Measurements from ENCODE around the gene DLD.
A peak's percentile ranks its signal among the peaks of the same experiment; 100 is the strongest.
"Not testable (repeated sequence)": the region's sequence is repeated elsewhere in the genome, so short reads cannot be mapped to it uniquely, and the experiment has no call there.

The DLD gene

GRCh38 chr7:107884066-107884818, 6.7 kb upstream of the DLD start:
- TF ChIP-seq EZH2 (IDR thresholded peaks at IDR 0.05; ENCODE audit: borderline replicate concordance, low read depth, low read length, severe bottlenecking): no peak
- TF ChIP-seq, protein P1, sequence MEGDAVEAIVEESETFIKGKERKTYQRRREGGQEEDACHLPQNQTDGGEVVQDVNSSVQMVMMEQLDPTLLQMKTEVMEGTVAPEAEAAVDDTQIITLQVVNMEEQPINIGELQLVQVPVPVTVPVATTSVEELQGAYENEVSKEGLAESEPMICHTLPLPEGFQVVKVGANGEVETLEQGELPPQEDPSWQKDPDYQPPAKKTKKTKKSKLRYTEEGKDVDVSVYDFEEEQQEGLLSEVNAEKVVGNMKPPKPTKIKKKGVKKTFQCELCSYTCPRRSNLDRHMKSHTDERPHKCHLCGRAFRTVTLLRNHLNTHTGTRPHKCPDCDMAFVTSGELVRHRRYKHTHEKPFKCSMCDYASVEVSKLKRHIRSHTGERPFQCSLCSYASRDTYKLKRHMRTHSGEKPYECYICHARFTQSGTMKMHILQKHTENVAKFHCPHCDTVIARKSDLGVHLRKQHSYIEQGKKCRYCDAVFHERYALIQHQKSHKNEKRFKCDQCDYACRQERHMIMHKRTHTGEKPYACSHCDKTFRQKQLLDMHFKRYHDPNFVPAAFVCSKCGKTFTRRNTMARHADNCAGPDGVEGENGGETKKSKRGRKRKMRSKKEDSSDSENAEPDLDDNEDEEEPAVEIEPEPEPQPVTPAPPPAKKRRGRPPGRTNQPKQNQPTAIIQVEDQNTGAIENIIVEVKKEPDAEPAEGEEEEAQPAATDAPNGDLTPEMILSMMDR (IDR thresholded peaks at IDR 0.05; ENCODE audit: borderline replicate concordance, extremely low read depth, low read length, poor library complexity, severe bottlenecking): no peak
- Histone ChIP-seq H3K4me1 (ENCODE audit: insufficient read depth, low read length) (peaks cover under 1% of the 10 kb centered on the region; the same call in 1 of the 2 replicates), H3K4me3 (ENCODE audit: low read depth in 1 of 2, low read length in 2 of 2) (no peak overlapping the region)

GRCh38 chr7:107887827-107888226, 3.2 kb upstream of the DLD start:
- not testable (repeated sequence) for H3K9me3 ChIP-seq (ENCODE audit: insufficient read depth, low read length, severe bottlenecking); H3K4me2 ChIP-seq (ENCODE audit: insufficient read depth, low read length); H3K27ac ChIP-seq (ENCODE audit: low read length); H3K4me3 ChIP-seq (ENCODE audit: low read depth in 1 of 2, low read length in 2 of 2); H3K27me3 ChIP-seq (ENCODE audit: insufficient read depth, low read length, poor library complexity); ATAC-seq (ENCODE audit: insufficient read depth, low read depth); DNase-seq; H3K9ac ChIP-seq (ENCODE audit: low read depth, low read length); H2AFZ ChIP-seq (ENCODE audit: low read depth, low read length); H3K36me3 ChIP-seq (ENCODE audit: insufficient read depth, low read length); H4K20me1 ChIP-seq (ENCODE audit: insufficient read depth, low read length)
- Histone ChIP-seq H3K4me1 (ENCODE audit: insufficient read depth, low read length) (peaks cover 24% of the 10 kb centered on the region), H3K79me2 (ENCODE audit: insufficient read depth, low read length) (peaks cover 19% of the 10 kb centered on the region)

More at GRCh38 chr7:107884066-107884818, 6.7 kb upstream of the DLD start:
- Histone ChIP-seq H4K20me1 (ENCODE audit: insufficient read depth, low read length) (no peaks in the 10 kb centered on the region), H3K9ac (ENCODE audit: low read depth, low read length) (no peak overlapping the region), H3K4me2 (ENCODE audit: insufficient read depth, low read length) (no peak overlapping the region), H3K36me3 (ENCODE audit: insufficient read depth, low read length) (no peaks in the 10 kb centered on the region), H3K27me3 (ENCODE audit: insufficient read depth, low read length, poor library complexity) (no peaks in the 10 kb centered on the region), H3K79me2 (ENCODE audit: insufficient read depth, low read length) (no peaks in the 10 kb centered on the region), H3K27ac (ENCODE audit: low read length) (no peak overlapping the region), H3K9me3 (ENCODE audit: insufficient read depth, low read length, severe bottlenecking) (no peaks in the 10 kb centered on the region), H2AFZ (ENCODE audit: low read depth, low read length) (no peak overlapping the region)
- no peak for ATAC-seq (ENCODE audit: insufficient read depth, low read depth)
- no peak for DNase-seq

DNA sequence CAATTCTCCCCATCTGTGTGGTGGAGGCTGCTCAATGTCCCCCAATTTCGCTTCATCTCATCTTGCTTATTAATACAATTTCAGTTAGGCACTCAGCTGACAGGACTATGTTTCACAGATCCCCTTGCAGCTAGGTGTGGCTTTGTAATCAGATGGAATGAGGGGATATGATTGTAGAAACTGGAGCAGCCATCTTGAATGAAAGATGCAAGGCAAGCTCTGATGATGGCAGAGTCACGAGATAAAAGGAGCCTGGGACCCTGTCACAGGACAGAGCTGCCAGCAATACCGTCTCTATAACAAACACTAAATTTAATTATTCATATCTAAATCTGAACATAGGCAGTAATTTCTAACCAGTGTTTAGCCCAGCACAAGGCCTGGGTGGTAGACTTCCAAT, 991 bp upstream of the DLD start:
- TF ChIP-seq, protein P1 (IDR thresholded peaks at IDR 0.05; ENCODE audit: borderline replicate concordance, extremely low read depth, low read length, poor library complexity, severe bottlenecking): no peak
- no peak for TF ChIP-seq EZH2 (IDR thresholded peaks at IDR 0.05; ENCODE audit: borderline replicate concordance, low read depth, low read length, severe bottlenecking)
- peak overlapping the region in 1 of 2 experiments; percentile 90; a peak in 1 of 4 replicates for H3K4me3 ChIP-seq (ENCODE audit: low read depth in 1 of 2, low read length in 2 of 2)

DNA sequence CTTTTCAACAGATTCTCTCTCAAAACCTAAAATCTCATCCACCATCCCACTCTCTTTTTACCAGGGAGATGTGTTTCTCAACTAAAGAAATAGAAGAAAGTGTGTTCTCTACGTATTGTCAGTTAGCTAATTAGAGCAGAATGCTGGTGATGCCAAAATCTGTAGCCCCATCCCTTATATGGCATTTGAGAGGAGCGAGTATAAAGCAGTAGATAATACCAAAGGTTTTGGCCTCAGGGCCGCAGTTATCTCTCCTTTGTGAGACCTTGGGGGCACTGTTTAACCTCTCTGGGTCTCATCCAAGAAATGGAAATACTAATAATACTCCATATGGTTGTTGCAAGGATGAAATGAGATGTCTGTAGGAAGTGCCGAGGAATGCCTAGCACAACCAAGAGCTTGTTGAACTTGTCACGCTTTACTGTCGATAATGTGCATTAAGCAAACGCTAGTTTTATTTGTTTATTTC, 456 bp upstream of the DLD start:
- H3K4me3 ChIP-seq (ENCODE audit: low read depth in 1 of 2, low read length in 2 of 2): peak overlapping the region; percentile 90 to 94; a peak in 3 of 4 replicates
- peaks cover 46% of the 10 kb centered on the region for H3K79me2 ChIP-seq (ENCODE audit: insufficient read depth, low read length)
- peaks cover 41% of the 10 kb centered on the region for H3K4me1 ChIP-seq (ENCODE audit: insufficient read depth, low read length)
- peak overlapping the region; percentile 64 for H3K4me2 ChIP-seq (ENCODE audit: insufficient read depth, low read length)
- peaks cover 25% of the 10 kb centered on the region for H3K36me3 ChIP-seq (ENCODE audit: insufficient read depth, low read length)
- peak overlapping the region; percentile 66 for H3K27ac ChIP-seq (ENCODE audit: low read length)
- TF ChIP-seq EZH2 (IDR thresholded peaks at IDR 0.05; ENCODE audit: borderline replicate concordance, low read depth, low read length, severe bottlenecking): no peak
- TF ChIP-seq, protein P1 (IDR thresholded peaks at IDR 0.05; ENCODE audit: borderline replicate concordance, extremely low read depth, low read length, poor library complexity, severe bottlenecking): no peak
- H3K9ac ChIP-seq (ENCODE audit: low read depth, low read length): peak overlapping the region; percentile 86
- peak; percentile 3; the same call in 2 of the 3 replicates for ATAC-seq (ENCODE audit: insufficient read depth, low read depth)
- no peaks in the 10 kb centered on the region for H3K27me3 ChIP-seq (ENCODE audit: insufficient read depth, low read length, poor library complexity)
- H4K20me1 ChIP-seq (ENCODE audit: insufficient read depth, low read length): peaks cover 21% of the 10 kb centered on the region
- H3K9me3 ChIP-seq (ENCODE audit: insufficient read depth, low read length, severe bottlenecking): no peaks in the 10 kb centered on the region
- H2AFZ ChIP-seq (ENCODE audit: low read depth, low read length): peak overlapping the region; percentile 81
- no peak for DNase-seq

More for the DNA sequence above, 991 bp upstream of the DLD start:
- peaks cover 40% of the 10 kb centered on the region for H3K79me2 ChIP-seq (ENCODE audit: insufficient read depth, low read length)
- no peaks in the 10 kb centered on the region for H3K27me3 ChIP-seq (ENCODE audit: insufficient read depth, low read length, poor library complexity)
- DNase-seq (no peak), ATAC-seq (ENCODE audit: insufficient read depth, low read depth) (no peak)
- peaks cover 20% of the 10 kb centered on the region for H3K36me3 ChIP-seq (ENCODE audit: insufficient read depth, low read length)
- H3K4me1 ChIP-seq (ENCODE audit: insufficient read depth, low read length): peaks cover 41% of the 10 kb centered on the region
- H4K20me1 ChIP-seq (ENCODE audit: insufficient read depth, low read length): peaks cover 16% of the 10 kb centered on the region
- no peaks in the 10 kb centered on the region for H3K9me3 ChIP-seq (ENCODE audit: insufficient read depth, low read length, severe bottlenecking)
- peak overlapping the region; percentile 81 for H2AFZ ChIP-seq (ENCODE audit: low read depth, low read length)
- H3K27ac ChIP-seq (ENCODE audit: low read length): no peak overlapping the region
- no peak overlapping the region; the same call in 1 of the 2 replicates for H3K9ac ChIP-seq (ENCODE audit: low read depth, low read length)
- peak overlapping the region; percentile 64 for H3K4me2 ChIP-seq (ENCODE audit: insufficient read depth, low read length)

All from DND-41 (cell line).